Astrocyte of the hippocampus (primary cell): ENCODE data around the gene LTBP2.
A peak's percentile ranks its signal among the peaks of the same experiment; 100 is the strongest.

Experiments
- DNase-seq: peaks from one replicate; pipeline ENCODE4 v3.0.0; 2011; ENCODE audit warnings: low read depth, low spot score

Gene LTBP2

DNA sequence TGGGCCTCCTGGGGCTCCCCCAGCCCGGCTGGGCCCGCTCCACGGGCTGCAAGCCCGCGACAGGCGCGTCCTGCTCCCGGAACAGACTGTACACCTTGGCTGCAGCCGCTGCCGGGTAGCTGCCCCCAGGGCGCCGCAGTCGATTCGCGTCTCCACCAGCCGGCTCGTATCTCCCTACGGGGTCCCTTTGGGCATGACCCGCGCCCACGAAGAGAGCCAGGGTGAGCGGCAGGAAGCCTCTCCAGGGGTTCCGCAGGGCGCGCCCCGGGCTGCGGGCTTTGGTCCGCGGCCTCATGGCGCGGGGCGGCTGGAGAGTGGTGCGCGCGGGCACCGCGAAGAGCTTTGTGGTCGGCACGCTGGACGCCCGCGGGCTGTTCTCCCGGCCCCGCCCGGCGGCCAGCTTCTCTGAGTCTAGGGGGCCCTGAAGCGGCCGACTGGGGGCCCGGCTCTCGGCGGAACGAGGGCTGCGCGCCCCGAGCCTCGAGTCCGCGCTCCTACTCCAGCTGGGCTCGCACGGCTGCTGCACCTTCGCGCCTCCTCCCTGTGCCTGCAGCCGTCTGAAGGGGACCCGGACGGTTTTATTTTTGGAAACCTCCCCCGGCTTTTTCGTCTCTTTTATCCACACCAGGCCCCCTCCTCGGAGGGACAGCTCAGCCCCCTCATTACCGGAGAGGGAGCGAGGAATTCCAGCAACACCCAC lies at the start of gene LTBP2:
Gene LTBP2, minus strand, starts transcription at position 588 of the 700 bp plus-strand sequence. Its CDS starts 293 bp downstream, at position 295.
- DNase-seq = peak; percentile 83

DNA sequence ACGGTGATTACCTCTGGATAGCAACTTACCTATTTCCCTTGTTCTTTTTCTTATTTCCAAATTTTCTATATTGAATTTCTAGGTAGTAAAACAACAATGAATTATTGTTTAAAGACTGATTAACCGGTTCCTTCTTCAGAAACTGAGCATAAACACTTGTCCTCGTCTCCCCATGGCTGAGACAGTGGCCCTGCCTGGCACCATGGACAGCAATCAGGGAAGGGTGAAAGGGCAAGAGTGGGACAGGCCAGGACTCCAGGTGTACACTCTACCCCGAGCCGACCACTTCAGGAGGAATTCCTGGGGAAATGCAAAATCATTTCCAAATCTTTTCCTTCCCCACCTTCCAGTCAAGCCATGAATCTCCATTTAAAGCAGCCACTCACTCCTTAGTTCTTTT lies 48.8 kb upstream of the LTBP2 start:
- no peak for DNase-seq

DNA sequence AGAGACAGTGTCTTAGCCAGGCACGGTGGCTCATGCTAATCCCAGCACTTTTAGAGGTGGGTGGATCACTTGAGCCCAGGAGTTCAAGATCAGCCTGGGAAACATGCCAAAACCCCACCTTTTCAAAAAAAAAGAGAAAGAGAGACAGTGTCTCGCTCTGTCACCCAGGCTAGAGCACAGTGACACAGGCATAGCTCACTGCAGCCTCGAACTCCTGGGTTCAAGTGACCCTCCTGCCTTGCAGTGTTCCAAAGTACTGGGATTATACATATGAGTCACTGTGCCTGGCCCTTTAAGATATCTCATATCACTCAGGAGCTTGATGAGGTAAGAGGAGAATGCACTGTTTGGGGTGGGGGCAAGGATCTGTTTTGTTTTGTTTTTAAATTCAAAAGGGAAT lies 48.1 kb upstream of the LTBP2 start:
- no peak for DNase-seq

DNA sequence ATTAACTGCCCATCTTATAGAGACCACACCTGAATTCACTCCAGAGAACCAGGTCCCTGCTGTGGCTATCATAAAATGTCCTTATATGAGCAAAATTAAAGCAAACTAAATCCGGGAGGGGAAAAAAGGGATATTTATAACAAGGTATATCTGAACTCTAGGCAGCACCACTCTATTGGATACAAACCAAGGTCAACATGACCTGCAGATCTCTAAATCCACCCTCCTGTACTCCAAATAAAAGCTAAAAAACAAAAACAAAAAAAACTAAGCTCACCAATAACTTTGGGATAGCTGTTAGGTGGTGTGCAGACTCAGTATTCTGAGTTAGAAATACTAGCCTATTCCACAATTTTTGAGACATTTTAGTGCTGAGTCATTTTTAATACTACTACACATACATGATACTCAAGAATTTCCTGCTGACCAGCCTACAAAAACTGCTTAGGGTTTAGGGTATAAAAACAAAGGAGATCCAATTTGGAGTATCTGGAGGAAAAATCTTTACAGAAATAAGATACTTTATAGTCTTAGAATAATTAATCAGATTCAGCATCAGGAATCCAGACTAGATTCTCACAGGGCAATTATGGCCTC lies 46.6 kb upstream of the LTBP2 start:
- no peak for DNase-seq

DNA sequence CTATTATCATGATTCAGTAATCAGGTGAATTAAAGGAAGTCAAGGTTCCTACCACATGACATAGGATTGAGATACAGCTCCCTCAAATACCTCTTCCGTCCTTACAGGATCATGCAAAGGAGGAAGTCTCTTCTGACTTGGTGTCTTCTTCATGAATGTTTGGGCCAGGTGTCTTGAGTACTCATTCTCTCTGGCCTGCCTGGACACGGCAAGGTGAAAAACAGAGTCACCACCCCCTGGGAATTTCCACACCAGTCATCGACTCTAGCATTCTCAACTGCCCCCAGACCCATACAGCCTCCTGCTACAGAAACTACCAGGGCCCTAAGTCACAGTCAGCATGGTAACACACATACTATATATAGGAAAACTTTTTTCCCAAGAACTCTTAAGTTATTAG lies 44.9 kb upstream of the LTBP2 start:
- DNase-seq = no peak

DNA sequence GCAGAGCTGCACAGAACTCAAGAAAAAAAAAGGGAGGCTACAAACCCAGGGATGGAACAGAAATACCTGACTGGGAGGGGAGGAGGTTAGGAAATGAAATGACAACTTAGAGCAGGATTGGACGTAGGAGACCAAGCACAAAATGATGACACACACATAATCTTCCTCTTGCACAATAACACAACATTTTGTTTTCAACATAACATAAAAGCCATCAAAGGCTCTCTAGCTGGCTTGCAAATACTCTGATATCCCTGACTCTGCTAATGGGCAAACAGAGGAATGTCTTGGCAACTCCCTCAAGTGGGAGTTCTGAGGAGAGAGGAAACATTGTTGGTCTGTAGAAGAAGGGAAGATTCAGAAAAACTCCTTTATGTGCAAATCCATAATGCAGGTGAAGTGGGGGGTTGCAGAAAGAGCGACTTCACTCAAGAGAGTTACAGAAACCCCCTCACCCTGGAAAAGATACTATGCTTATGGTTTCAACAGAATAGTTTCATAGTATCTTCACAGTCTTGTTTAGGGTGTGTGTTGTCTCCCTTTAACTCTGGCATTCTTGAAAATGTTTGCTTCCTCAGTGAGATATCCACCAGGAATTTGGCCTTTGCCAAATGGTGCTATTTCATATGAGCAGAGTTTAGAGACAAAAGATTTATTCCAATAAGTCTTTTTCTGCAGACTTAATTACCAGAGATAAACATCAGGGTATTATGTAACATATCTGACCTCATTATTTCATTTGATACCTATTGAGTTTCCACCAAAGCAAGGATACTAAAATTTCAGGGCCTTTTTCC lies 43.8 kb upstream of the LTBP2 start:
- peak; percentile 65 for DNase-seq

DNA sequence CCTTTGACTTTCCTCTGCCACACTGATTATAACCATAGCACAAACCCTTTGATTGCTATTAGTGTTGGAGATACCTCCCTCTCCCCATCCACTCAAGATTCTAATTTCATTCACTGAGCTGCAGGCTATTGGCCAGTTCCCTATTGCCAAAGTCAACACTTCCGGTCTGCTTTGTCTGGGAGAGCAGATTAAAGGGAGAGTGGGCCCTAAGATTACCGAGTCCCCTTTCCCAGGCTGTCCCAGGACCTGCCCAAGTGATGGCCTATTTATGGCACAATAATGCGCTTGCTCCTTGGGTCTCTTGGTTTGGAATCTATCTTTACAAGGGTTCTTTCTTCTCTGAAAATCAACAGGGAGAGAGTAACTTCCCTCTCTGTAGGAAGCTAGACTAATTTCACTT lies 42.9 kb upstream of the LTBP2 start:
- no peak for DNase-seq

DNA sequence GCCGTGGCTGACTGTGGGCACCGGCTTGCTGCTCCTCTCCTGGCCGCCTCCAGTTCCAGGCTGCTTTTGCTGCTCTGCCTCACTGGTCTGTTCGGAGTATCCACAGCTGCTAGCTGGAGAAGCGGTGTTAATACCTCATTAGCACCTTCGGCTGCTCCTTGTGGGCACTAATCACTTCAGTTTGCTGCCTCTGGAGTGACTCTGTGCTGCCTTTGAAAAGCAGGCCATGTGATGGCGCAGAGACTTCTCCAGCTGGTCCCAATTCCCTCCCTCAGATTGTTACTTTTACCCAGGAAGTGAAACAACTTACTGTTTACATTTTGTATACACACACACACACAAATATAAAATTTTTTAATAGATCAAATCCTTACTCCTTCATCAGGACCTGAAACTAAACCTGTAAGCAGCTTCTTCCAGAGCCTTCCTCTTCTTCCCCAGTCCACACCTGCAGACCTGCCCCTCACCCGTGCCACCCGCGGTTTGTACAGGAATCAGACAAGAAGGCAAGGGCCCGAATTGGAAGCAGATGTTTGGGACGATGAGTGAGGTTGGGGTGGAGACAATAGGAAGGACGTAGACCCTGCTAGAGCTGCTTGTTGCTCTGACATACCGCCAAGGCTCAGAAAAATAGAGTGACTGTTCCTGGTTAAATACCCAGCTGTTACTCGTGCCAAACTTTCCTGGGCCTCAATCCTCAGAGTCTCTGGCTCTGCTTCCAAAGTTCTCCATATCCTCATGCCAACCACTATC lies 41.5 kb upstream of the LTBP2 start:
- no peak for DNase-seq

DNA sequence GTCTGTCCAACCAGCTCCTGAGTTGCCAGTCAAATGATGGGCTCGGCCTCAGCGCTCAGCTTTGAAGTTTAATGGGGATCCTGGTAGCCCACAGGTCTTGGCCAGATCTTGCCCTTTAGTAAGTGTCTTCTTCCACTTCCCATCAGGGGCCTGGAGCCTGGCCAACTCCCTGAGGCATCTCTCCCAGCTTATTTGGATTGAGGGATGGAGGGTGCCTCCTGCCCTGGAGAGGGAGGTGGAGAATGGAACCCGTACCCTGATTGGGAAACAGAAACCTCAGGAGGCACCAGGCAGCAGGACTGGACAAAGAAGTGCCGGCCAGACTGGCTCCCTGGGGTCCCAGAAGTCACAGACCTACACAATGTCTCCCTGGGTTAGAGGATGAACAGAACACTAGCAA lies 40.5 kb upstream of the LTBP2 start:
- DNase-seq = no peak

DNA sequence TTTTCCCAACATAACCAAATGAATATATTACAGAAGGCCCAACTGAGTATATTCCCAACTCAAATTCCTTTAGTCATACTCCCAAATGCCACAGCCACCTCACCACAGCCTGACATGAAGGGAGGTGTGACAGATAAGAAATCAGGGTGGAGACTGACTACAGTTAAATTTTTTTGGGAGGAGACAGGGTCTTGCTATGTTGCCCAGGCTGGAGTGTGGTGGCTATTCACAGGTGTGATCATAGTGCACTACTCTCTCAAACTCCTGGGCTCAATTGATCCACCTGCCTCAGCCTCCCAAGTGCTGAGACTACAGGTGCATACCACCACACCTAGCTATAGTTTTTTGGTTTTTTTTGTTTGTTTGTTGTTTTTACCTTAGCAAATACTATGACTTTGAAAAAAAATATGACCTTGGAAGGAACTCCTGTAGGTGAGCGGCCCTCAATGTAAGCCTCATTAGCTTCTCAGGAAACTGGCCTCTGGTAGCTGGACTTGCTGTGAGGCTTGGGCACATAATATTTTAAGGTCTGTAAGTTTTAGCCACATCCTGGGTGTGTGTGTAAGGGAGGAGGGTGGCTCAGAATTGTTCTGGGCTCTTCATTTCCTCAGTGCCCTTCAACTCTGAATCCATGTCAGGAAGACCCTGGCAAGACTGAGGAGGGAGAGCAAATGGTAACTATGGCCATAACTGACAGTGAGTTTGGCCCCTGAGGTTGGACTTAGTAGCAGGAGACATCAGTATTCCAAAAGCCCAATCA lies 39.1 kb upstream of the LTBP2 start:
- DNase-seq = no peak

DNA sequence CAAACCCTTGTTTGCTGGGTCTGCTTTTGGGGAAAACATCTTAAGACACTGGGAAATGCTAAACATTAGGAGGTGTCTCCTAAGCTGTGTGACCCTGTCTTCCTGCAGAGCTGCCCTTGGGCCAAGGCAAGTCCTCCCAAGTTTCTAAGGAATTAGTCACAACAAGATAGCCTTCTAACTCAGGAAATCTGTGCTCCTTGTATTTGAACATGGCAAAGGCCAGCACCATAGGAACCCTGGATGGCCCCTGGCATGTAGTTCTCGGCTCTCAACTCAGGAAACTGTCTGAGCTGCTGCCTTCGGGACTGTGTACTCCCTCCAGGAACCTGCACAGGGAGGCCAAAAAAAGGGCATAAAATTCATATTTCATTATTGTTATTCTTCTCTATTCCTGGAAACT lies 37.6 kb upstream of the LTBP2 start:
- no peak for DNase-seq

DNA sequence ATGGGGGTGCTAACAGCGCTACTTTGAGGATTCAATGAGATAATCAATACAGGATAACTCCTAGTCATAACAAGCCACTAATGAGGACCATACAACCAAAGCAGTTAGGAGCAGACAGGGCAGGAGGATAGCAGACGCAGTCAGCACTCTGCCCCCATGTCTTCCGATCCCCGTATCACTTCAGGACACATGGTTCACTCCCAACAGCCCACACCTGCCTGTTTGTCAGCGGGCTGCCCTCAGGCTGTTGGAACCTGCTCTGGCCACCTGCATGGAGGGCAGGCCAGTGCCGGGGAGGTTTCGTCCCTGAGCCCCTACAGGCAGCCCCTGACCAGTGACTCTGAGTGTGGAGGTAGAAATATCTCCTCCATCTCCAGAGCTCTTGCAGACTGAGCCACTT lies 37.1 kb upstream of the LTBP2 start:
- DNase-seq = no peak

DNA sequence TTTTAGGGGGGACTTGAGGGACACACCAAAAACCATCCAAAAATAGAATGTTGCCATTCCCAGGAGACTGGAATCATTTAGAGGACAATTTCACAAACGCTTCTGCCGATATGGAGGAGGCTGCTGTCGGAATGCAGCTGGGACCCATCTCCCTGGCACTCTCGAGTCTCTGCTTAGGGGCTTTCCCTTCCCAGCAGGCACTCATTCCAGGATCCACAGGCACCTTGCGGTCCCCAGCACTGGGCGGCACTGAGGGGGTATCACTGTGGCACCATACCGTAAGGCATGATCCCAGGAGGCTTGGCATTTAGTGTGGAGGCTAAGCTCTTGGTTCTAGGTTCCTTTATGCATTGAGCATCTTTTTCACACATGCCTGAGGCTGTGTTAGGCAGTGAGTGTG lies 36.6 kb upstream of the LTBP2 start:
- DNase-seq = no peak

DNA sequence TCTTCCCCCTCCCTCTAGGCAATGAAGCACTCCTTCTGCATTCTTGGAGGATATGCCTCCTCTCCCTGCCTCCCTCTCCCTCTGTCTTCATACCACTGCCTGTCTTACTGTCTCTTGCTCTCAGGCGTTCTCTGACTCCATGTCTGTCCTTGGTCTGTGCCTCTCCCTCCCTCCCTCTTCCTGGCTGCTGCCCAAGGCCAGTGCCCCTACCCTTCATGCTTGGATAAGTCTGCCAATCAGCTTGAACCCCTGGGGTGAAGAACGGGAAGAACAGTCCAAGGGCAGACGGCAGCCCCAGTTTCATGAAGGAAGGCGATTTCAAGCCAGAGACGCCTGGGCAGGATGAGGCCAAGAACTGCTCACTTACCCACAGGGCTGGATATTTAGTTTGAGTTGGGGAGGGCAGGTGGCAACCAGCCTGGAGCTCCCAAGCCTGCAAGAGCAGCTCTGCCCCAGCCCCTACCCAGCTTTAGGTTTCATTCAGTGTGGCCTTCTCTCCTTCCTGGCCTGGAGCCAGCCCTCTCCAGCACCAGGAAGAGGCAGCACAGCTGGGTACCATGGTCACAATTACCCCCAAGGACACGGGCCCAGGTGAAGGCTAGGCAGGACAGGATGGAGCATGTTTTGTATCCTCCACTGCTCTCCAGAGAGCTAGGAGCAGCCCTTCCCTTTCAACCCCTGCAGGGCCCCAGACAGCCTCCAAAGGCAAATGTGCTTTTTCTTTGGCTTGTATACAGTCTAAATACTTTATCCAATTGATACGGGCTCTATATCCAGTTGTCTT lies 35.8 kb upstream of the LTBP2 start:
- peak; percentile 50 for DNase-seq

DNA sequence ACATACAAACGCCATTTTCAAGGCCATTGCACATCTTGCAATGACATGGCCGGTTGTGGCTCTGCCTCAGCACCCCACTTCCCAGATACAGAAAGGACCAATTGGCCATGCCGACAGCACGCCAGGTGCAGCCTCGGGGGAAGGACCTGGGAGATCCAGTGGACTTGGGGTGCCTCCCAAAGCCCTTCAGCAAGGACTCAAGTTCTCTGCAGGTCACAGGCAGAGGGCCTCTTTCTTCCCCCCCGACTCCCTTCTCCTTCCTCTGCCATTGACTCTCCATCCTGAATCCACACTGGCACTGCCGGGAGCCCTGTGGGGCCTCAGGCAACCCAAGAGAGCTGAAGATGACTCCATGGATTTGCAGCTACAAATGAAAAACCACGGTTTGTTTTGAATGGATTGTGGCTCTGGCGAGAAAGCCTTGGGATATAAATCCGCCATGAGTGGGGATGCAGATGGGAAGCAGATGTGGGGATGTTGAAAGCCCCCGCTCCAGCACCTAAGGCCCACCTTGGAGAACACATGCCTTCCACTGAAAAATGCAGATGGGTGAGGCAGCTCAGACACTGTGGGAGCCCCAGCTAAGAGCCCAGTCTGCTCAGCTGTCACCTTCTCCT lies 35.1 kb upstream of the LTBP2 start:
- DNase-seq = no peak

DNA sequence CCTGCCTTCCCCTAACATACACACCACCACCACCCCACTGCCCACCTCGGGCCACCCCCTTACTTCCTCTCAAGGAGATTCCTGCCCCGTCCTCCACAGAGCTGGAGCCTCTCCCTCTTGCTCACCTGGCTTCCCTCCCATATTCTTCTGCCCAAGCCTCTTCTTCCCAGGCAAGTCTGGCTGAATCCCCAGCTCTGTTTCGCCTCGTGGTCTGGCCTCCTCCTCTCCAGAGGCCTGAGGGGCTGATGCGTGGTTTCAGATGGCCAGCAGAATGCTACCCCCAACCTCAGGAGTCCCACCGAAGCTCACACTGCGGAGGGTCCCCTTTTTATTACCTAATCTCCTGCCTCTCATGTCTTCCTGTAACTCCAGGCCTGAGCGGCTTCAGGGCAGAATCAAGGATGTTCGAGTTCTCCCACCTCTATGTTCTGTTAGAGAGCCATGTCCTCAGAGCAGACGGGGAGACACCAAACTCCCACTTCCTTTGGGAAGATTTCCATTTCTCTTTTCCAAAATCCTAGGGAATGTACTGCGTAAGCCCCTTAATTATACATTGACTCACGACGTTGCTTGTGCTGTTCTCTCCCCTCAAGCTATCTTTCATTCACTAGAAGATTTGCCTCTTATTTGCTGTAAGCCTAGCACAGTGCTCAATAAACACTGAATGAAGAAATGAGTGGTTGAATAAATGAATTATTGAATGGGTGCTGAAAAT lies 33.9 kb upstream of the LTBP2 start:
- DNase-seq = no peak

DNA sequence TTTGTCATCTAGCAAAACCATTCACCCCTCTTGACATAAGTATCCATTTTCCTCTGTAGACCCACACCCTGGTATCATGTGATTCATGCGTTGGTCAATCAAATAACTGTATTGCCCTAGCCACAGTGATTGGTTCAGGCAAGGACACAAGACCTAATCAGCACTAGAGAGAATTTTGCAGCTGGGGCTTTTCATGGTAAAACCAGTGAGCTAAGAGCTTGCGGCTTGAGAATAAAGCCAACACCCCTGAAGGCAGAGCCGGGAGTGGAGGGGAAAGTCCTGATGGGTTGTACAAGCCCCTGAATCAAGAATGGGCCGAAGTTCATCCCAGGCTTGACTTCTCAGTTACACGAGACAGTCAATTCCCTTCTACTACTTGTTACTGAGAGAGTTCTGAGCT lies 33.2 kb upstream of the LTBP2 start:
- no peak for DNase-seq

DNA sequence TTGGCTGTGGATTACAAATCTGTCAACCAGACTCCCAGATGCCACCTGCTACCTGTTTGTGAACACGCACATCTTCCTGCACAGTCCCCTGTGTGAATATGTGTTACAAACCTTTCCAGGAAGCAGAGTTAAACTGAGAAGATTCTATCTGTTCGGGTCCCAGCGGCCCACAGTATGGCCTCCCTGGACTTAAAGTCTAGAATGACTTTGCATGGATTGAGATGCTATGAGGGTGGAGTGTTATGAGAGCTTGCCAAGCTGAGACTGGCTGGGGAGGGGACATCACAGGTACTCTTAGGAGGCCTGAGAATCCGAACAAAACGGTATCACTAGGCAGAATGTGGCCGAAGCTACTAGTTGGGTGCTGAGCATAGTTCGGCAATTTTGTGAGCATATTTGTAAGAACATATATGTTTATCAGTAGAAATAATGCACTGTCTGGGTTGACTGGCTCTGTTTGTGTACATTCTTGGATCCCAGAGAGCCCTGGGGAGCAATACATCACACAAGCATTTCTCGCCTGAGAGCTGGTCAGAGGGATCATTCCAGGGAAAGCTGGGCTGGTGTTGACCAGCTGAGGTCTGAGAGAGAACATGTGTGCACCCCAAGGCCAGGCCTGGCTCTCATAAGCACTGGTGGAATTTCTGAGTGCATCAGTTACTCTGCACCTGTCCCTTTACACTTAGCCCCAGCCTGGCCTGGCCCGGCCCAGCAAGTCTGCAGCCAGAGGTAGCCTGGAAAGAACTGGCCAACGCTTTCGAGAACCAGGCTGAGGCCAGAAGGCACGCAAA lies 29.8 kb upstream of the LTBP2 start:
- no peak for DNase-seq

DNA sequence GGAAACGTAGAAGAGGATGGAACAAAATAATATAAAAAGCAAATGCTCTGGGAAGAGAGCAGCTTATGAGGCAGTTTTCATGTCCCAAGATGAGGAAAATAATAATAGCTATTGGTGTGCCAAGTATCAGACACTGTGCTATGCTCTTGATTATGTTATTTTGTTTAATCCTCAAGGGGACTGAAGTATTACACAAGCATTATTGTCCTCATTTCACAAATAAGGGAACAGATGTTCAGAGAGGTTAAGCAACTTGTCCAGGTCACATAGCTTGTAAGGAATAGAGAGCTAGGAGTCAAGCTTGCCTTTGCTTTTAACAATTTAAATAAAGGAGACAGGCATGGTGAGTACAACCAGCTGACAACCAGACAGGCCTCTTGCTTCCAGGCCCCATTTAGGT lies 26.9 kb upstream of the LTBP2 start:
- DNase-seq = no peak
